WTC11 (cell line): ENCODE measurements around the gene BCAR3. TPM values are rescaled to one million over a fixed set of nuclear protein-coding genes. Genes with fewer than 3 reads are reported as not detected.

Experiments used
- ATAC-seq: fragments of 200-7000 bp; cut with Tn5 transposase; 2 replicates; pipeline ENCODE4 v1.10.0; 2021; ENCODE audit warnings: mild to moderate bottlenecking, moderate library complexity
- CTCF ChIA-PET: fragments of 300-600 bp; sonication (Branson Sonifier 250); formaldehyde crosslinking; loops from one replicate; lab custom pipeline; 2021; ENCODE audit warnings: antibody characterized with exemption; lab: Charles Lee
- POLR2A ChIA-PET: fragments of 350-600 bp; sonication (Branson Sonifier 250); formaldehyde crosslinking; loops from one replicate; lab custom pipeline; 2021; ENCODE audit warnings: antibody characterized with exemption; lab: Charles Lee
- DNase-seq: peaks from one replicate; pipeline ENCODE4 v3.0.0; 2021; ENCODE audit warnings: low spot score
- H3K27ac Mint-ChIP-seq: 2 replicates; pipeline ENCODE4 v1.8.0; 2021; ENCODE audit warnings: mixed read lengths
- H3K27me3 Mint-ChIP-seq: 2 replicates; pipeline ENCODE4 v1.8.0; 2021; ENCODE audit warnings: low read depth, mild to moderate bottlenecking, moderate library complexity, mixed read lengths
- H3K36me3 Mint-ChIP-seq: 2 replicates; pipeline ENCODE4 v1.8.0; 2021; ENCODE audit warnings: mixed read lengths
- H3K4me1 Mint-ChIP-seq: 2 replicates; pipeline ENCODE4 v1.8.0; 2022; ENCODE audit warnings: mixed read lengths
- H3K4me3 Mint-ChIP-seq: 2 replicates; pipeline ENCODE4 v1.8.0; 2021; ENCODE audit warnings: mild to moderate bottlenecking, moderate library complexity, mixed read lengths
- H3K9me3 Mint-ChIP-seq: 2 replicates; pipeline ENCODE4 v1.8.0; 2021; ENCODE audit warnings: mixed read lengths
- FOXJ3 ChIP-seq: sonication (generic); formaldehyde crosslinking; IDR thresholded peaks from 2 replicates; pipeline ENCODE4 v1.9.0; 2021; ENCODE audit warnings: missing genetic modification reagents, mild to moderate bottlenecking, borderline replicate concordance
- GABPB1 ChIP-seq: sonication (generic); formaldehyde crosslinking; IDR thresholded peaks from 2 replicates; pipeline ENCODE4 v1.8.1; 2023; ENCODE audit warnings: mild to moderate bottlenecking, missing genetic modification reagents
- IRF2 ChIP-seq: sonication (generic); formaldehyde crosslinking; IDR thresholded peaks from 2 replicates; pipeline ENCODE4 v1.8.0; 2022; ENCODE audit warnings: low read depth, missing genetic modification reagents, borderline replicate concordance
- KAT7 ChIP-seq: sonication (generic); formaldehyde crosslinking; IDR thresholded peaks from 2 replicates; pipeline ENCODE4 v1.8.1; 2023; ENCODE audit warnings: missing genetic modification reagents, mild to moderate bottlenecking, borderline replicate concordance
- MYBL2 ChIP-seq: sonication (generic); formaldehyde crosslinking; IDR thresholded peaks from 2 replicates; pipeline ENCODE4 v1.8.1; 2023; ENCODE audit warnings: mild to moderate bottlenecking, moderate library complexity, missing genetic modification reagents
- TCF7 ChIP-seq: sonication (generic); formaldehyde crosslinking; IDR thresholded peaks from 2 replicates; pipeline ENCODE4 v1.8.0; 2022; ENCODE audit warnings: mild to moderate bottlenecking, low read depth, missing genetic modification reagents, moderate library complexity
- ZNF671 ChIP-seq: fragments of 250-450 bp; sonication (Bioruptor Pico); IDR thresholded peaks from 2 replicates; pipeline ENCODE4 v1.8.0; 2021; ENCODE audit warnings: mild to moderate bottlenecking
- total RNA-seq: library from RNA; stranded (reverse); gene quantifications from 3 replicates; pipeline ENCODE4 v1.2.3, GENCODE V29; 2021
- TF ChIP-seq, protein P1 (sequence below): sonication (generic); formaldehyde crosslinking; IDR thresholded peaks from 2 replicates; pipeline ENCODE4 v1.8.1; 2022; ENCODE audit warnings: mild to moderate bottlenecking, missing genetic modification reagents, moderate library complexity, borderline replicate concordance
- TF ChIP-seq, protein P2 (sequence below): sonication (generic); formaldehyde crosslinking; IDR thresholded peaks from 2 replicates; pipeline ENCODE4 v1.8.0; 2022; ENCODE audit warnings: mild to moderate bottlenecking, missing genetic modification reagents
- TF ChIP-seq, protein P3 (sequence below): sonication (generic); formaldehyde crosslinking; IDR thresholded peaks from 2 replicates; pipeline ENCODE4 v1.8.1; 2023; ENCODE audit warnings: mild to moderate bottlenecking, missing genetic modification reagents
- TF ChIP-seq, protein P4 (sequence below): fragments of 250-450 bp; sonication (Bioruptor Pico); IDR thresholded peaks from 2 replicates; pipeline ENCODE4 v1.8.0; 2021; ENCODE audit warnings: mild to moderate bottlenecking
- TF ChIP-seq, protein P5 (sequence below): sonication (generic); formaldehyde crosslinking; IDR thresholded peaks from 2 replicates; pipeline ENCODE4 v1.8.0; 2023; ENCODE audit warnings: mild to moderate bottlenecking, missing genetic modification reagents

Gene BCAR3
- total RNA-seq, 1 experiment from 2014 or later: 14.8 TPM

DNA sequence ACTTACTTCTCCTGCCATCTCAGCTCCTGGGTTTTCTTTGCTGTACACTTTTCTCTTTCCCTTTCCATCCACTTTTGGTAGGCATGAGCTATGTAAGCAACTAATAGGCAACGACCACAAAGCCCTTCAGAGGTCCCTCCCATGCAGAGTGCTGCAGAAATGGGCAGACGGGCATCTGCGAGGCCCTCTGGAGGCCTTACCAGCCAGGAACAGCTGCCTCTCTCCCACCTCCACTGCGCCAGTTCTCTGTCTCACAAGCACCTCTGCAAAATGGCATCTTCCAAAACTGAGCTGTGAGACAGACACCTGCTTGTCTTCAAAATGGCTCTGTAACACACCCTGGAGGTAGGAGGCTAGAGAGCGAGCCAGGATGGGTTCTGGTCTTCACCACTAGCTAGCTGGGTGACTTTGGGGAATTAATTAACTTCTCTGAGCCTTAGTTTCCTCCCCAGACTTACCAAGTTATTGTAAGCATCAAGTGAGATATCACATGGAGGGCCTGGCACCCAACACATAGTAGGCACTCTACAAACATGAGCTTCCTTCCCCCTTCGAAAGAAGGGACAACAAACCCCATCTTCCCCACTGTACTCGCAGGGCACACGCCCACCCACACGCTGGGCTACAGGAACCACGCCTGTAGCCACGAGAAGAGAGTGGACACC is 62.0 kb downstream of the BCAR3 start (continued):
- TF ChIP-seq, protein P1, sequence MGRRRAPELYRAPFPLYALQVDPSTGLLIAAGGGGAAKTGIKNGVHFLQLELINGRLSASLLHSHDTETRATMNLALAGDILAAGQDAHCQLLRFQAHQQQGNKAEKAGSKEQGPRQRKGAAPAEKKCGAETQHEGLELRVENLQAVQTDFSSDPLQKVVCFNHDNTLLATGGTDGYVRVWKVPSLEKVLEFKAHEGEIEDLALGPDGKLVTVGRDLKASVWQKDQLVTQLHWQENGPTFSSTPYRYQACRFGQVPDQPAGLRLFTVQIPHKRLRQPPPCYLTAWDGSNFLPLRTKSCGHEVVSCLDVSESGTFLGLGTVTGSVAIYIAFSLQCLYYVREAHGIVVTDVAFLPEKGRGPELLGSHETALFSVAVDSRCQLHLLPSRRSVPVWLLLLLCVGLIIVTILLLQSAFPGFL (CRISPR knock-in tag): no peak
- TF ChIP-seq ZNF671: no peak
- TF ChIP-seq, protein P2, sequence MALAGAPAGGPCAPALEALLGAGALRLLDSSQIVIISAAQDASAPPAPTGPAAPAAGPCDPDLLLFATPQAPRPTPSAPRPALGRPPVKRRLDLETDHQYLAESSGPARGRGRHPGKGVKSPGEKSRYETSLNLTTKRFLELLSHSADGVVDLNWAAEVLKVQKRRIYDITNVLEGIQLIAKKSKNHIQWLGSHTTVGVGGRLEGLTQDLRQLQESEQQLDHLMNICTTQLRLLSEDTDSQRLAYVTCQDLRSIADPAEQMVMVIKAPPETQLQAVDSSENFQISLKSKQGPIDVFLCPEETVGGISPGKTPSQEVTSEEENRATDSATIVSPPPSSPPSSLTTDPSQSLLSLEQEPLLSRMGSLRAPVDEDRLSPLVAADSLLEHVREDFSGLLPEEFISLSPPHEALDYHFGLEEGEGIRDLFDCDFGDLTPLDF (CRISPR knock-in tag): no peak
- TF ChIP-seq, all 79 proteins: peak for 0

DNA sequence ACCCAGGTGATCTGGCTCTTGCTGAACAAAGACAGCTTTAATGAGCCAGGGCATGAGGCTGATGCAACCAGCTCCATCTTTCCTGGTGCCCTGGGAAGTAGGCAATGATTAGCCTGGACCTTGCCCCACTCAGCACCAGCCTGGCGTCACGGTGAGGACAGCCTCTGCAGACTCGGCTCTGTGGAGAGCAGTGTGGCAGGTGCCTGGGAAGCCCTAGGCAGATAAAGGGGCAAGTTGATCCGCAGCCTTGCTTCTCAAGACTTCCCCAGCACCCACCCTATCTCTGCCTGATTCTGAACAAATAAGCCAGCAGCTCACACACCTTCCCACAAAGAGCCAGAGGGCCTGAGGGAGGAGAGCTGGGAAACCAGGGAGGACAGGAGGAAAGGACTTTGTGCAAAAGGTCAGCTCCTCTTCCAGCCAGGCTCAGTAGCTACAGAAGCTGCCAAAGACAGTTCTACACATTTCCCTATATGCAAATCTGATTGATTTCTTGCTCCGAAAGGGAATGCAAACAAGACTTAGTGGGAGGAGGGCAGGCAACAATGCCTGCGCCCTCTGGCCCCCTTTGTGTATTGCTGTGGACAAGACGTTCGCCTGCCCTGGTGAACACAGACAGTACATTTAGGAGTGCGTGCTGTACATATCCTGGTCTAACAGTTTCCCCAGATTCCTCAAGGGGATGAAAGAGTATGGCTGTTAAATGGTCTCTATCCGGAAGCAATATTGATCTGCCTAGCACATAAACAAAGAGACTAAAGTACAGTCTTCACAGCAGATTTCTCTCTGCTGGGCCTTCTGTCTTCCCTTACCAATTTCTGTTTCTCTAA is 63.8 kb downstream of the BCAR3 start:
- no peaks in the 10 kb centered on the region for H3K36me3 Mint-ChIP-seq
- H3K4me1 Mint-ChIP-seq: peaks cover 82% of the 10 kb centered on the region
- ATAC-seq (peak; percentile 1; the same call in 1 of the 2 replicates), DNase-seq (no peak)
- H3K27me3 Mint-ChIP-seq: no peaks in the 10 kb centered on the region
- CTCF ChIA-PET: interaction anchor here (1.2 to 5.4 kb wide), 5 partner anchors 12 to 313 kb away, joined by 3 to 34 read pairs (median 12); no protein-coding TSS in a partner anchor
- POLR2A ChIA-PET: interaction anchor here (0.5 kb wide), 1 partner anchor 532 kb away, joined by 3 read pairs; no protein-coding TSS in a partner anchor
- no peaks in the 10 kb centered on the region for H3K9me3 Mint-ChIP-seq
- no peak overlapping the region for H3K4me3 Mint-ChIP-seq
- TF ChIP-seq, protein P3, sequence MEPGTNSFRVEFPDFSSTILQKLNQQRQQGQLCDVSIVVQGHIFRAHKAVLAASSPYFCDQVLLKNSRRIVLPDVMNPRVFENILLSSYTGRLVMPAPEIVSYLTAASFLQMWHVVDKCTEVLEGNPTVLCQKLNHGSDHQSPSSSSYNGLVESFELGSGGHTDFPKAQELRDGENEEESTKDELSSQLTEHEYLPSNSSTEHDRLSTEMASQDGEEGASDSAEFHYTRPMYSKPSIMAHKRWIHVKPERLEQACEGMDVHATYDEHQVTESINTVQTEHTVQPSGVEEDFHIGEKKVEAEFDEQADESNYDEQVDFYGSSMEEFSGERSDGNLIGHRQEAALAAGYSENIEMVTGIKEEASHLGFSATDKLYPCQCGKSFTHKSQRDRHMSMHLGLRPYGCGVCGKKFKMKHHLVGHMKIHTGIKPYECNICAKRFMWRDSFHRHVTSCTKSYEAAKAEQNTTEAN: no peak
- peak; percentile 100 for TF ChIP-seq GABPB1 (CRISPR knock-in tag)
- H3K27ac Mint-ChIP-seq: peak overlapping the region; percentile 58

DNA sequence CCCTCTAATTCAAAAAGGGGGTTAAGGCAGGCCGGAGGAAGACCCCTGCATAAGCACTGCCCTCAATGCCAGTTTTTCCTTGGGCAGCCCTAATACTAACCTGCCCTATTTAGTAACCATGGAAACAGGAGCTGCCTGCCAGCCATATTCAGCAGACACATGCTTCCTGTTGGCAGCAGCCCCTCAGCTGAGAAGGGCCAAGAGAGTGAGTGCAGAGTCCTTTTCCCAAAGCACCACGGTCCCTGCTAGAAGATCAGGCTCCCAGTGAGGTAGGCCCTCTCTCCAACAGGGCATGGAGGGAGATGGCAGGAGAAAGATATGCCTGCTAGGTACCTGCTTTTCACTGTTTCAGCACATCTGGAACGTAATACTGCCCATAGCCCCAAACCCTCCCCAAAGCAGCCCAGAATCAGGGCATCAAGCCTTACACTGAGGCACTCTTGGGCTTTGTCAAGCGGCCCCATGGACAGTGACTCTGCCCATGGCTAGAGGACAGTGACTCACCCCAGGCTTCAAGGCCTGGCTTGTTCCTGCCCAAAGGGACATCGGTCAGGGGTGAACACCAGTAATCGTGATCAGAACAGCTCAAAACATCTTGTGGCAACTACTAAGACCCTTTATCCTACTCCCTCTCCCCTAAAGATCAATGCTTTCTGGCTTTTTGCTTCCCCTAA is 64.5 kb downstream of the BCAR3 start:
- peak overlapping the region; percentile 58 for H3K27ac Mint-ChIP-seq
- H3K4me3 Mint-ChIP-seq: no peak overlapping the region
- peaks cover 79% of the 10 kb centered on the region for H3K4me1 Mint-ChIP-seq
- DNase-seq (no peak), ATAC-seq (no peak)
- TF ChIP-seq IRF2 (CRISPR knock-in tag): no peak
- TF ChIP-seq FOXJ3 (CRISPR knock-in tag): no peak
- no peak for TF ChIP-seq MYBL2 (CRISPR knock-in tag)
- no peak for TF ChIP-seq TCF7 (CRISPR knock-in tag)
- TF ChIP-seq KAT7 (CRISPR knock-in tag): no peak
- TF ChIP-seq, protein P4, sequence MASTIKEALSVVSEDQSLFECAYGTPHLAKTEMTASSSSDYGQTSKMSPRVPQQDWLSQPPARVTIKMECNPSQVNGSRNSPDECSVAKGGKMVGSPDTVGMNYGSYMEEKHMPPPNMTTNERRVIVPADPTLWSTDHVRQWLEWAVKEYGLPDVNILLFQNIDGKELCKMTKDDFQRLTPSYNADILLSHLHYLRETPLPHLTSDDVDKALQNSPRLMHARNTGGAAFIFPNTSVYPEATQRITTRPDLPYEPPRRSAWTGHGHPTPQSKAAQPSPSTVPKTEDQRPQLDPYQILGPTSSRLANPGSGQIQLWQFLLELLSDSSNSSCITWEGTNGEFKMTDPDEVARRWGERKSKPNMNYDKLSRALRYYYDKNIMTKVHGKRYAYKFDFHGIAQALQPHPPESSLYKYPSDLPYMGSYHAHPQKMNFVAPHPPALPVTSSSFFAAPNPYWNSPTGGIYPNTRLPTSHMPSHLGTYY: no peak
- TF ChIP-seq, protein P5, sequence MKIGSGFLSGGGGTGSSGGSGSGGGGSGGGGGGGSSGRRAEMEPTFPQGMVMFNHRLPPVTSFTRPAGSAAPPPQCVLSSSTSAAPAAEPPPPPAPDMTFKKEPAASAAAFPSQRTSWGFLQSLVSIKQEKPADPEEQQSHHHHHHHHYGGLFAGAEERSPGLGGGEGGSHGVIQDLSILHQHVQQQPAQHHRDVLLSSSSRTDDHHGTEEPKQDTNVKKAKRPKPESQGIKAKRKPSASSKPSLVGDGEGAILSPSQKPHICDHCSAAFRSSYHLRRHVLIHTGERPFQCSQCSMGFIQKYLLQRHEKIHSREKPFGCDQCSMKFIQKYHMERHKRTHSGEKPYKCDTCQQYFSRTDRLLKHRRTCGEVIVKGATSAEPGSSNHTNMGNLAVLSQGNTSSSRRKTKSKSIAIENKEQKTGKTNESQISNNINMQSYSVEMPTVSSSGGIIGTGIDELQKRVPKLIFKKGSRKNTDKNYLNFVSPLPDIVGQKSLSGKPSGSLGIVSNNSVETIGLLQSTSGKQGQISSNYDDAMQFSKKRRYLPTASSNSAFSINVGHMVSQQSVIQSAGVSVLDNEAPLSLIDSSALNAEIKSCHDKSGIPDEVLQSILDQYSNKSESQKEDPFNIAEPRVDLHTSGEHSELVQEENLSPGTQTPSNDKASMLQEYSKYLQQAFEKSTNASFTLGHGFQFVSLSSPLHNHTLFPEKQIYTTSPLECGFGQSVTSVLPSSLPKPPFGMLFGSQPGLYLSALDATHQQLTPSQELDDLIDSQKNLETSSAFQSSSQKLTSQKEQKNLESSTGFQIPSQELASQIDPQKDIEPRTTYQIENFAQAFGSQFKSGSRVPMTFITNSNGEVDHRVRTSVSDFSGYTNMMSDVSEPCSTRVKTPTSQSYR (CRISPR knock-in tag): no peak
- no peaks in the 10 kb centered on the region for H3K36me3 Mint-ChIP-seq
- H3K9me3 Mint-ChIP-seq: no peaks in the 10 kb centered on the region
- H3K27me3 Mint-ChIP-seq: no peaks in the 10 kb centered on the region
- ChIA-PET POLR2A (interaction anchor here (0.5 kb wide), 1 partner anchor 531 kb away, joined by 3 read pairs; no protein-coding TSS in a partner anchor), CTCF (interaction anchor here (1.2 to 5.4 kb wide), 5 partner anchors 12 to 312 kb away, joined by 3 to 34 read pairs (median 8); no protein-coding TSS in a partner anchor)
